DOHH2 (cell line): ENCODE measurements around the gene HBP1.

ENCODE experiments used
- H3F3A ChIP-seq: fragments of 200-600 bp; sonication (generic), shearing (Covaris generic); 2 replicates; pipeline ENCODE4 v1.6.0; 2016; ENCODE audit warnings: antibody characterized with exemption, mild to moderate bottlenecking; ENCODE audit not compliant: control insufficient read depth, insufficient read depth
- H3K27ac ChIP-seq: fragments of 200-600 bp; sonication (generic); 2 replicates; pipeline ENCODE4 v1.5.1; 2014; ENCODE audit warnings: low read depth, mild to moderate bottlenecking, low read length, moderate library complexity
- H3K27me3 ChIP-seq: fragments of 200-600 bp; sonication (generic); 2 replicates; pipeline ENCODE4 v1.6.1; 2014; ENCODE audit warnings: mild to moderate bottlenecking, low read length, mixed read lengths; ENCODE audit not compliant: control insufficient read depth
- H3K36me3 ChIP-seq: fragments of 200-600 bp; sonication (generic); 2 replicates; pipeline ENCODE4 v1.6.1; 2014; ENCODE audit warnings: mild to moderate bottlenecking, low read length, moderate library complexity, mixed read lengths; ENCODE audit not compliant: control insufficient read depth
- H3K4me1 ChIP-seq: fragments of 200-600 bp; sonication (generic); 2 replicates; pipeline ENCODE4 v1.6.1; 2014; ENCODE audit warnings: mild to moderate bottlenecking, low read length, mixed read lengths; ENCODE audit not compliant: control insufficient read depth
- H3K4me2 ChIP-seq: fragments of 200-600 bp; sonication (generic); 2 replicates; pipeline ENCODE4 v1.6.0; 2014; ENCODE audit warnings: mild to moderate bottlenecking, low read length, moderate library complexity
- H3K4me3 ChIP-seq: fragments of 200-600 bp; sonication (generic); 2 replicates; pipeline ENCODE4 v1.5.1; 2014; ENCODE audit warnings: mild to moderate bottlenecking, low read length, mixed read lengths
- H3K79me2 ChIP-seq: fragments of 200-600 bp; sonication (generic); 2 replicates; pipeline ENCODE4 v1.6.1; 2014; ENCODE audit warnings: mild to moderate bottlenecking, low read length, mixed read lengths; ENCODE audit not compliant: control insufficient read depth
- H3K9me2 ChIP-seq: fragments of 200-600 bp; sonication (generic); replicated peaks from 2 replicates; pipeline ENCODE4 v1.6.1; 2014; ENCODE audit warnings: mild to moderate bottlenecking, low read length, mixed read lengths; ENCODE audit not compliant: control insufficient read depth
- H3K9me3 ChIP-seq: fragments of 200-600 bp; sonication (generic); 2 replicates; pipeline ENCODE4 v1.6.1; 2014; ENCODE audit warnings: antibody characterized with exemption, low read length, mixed read lengths; ENCODE audit not compliant: control insufficient read depth, insufficient read depth
- H4K20me1 ChIP-seq: fragments of 200-600 bp; sonication (generic); 2 replicates; pipeline ENCODE4 v1.6.0; 2014; ENCODE audit warnings: low read depth, mild to moderate bottlenecking, antibody characterized with exemption, low read length, moderate library complexity; ENCODE audit not compliant: control insufficient read depth, insufficient read depth
- EZH2phosphoT487 ChIP-seq: fragments of 200-600 bp; sonication (generic); IDR thresholded peaks from 2 replicates; pipeline ENCODE4 v1.6.1; 2017; ENCODE audit warnings: borderline replicate concordance, mild to moderate bottlenecking, antibody characterized with exemption, low read length, moderate library complexity, mixed read lengths
- TF ChIP-seq, protein P1 (sequence below): fragments of 200-600 bp; sonication (generic); IDR thresholded peaks from one replicate; pipeline ENCODE4 v1.5.1; 2014; ENCODE audit warnings: antibody characterized with exemption, mild to moderate bottlenecking, low read depth, low read length; ENCODE audit not compliant: poor library complexity, severe bottlenecking

The HBP1 gene

GRCh38 chr7:107194052-107194451 lies 25.2 kb downstream of the HBP1 start:
- no peaks in the 10 kb centered on the region for H3K27me3 ChIP-seq
- no peak for TF ChIP-seq EZH2phosphoT487
- TF ChIP-seq, protein P1, sequence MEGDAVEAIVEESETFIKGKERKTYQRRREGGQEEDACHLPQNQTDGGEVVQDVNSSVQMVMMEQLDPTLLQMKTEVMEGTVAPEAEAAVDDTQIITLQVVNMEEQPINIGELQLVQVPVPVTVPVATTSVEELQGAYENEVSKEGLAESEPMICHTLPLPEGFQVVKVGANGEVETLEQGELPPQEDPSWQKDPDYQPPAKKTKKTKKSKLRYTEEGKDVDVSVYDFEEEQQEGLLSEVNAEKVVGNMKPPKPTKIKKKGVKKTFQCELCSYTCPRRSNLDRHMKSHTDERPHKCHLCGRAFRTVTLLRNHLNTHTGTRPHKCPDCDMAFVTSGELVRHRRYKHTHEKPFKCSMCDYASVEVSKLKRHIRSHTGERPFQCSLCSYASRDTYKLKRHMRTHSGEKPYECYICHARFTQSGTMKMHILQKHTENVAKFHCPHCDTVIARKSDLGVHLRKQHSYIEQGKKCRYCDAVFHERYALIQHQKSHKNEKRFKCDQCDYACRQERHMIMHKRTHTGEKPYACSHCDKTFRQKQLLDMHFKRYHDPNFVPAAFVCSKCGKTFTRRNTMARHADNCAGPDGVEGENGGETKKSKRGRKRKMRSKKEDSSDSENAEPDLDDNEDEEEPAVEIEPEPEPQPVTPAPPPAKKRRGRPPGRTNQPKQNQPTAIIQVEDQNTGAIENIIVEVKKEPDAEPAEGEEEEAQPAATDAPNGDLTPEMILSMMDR: no peak
- H3K79me2 ChIP-seq: no peaks in the 10 kb centered on the region
- no peak overlapping the region for H3K27ac ChIP-seq
- no peaks in the 10 kb centered on the region for H3F3A ChIP-seq
- H3K9me2 ChIP-seq: no peaks in the 10 kb centered on the region
- no peak overlapping the region for H3K4me3 ChIP-seq
- H3K4me1 ChIP-seq: no peaks in the 10 kb centered on the region
- no peaks in the 10 kb centered on the region for H3K9me3 ChIP-seq
- no peak overlapping the region for H3K4me2 ChIP-seq
- peaks cover 50% of the 10 kb centered on the region for H3K36me3 ChIP-seq
- no peaks in the 10 kb centered on the region for H4K20me1 ChIP-seq

- no peak overlapping the region for H3K27ac ChIP-seq
- peaks cover 43% of the 10 kb centered on the region for H3K36me3 ChIP-seq
- no peaks in the 10 kb centered on the region for H3K4me1 ChIP-seq
- TF ChIP-seq EZH2phosphoT487: no peak
- TF ChIP-seq, protein P1: no peak
- H3K9me3 ChIP-seq: no peaks in the 10 kb centered on the region
- H3K4me2 ChIP-seq: no peak overlapping the region
- H3K27me3 ChIP-seq: no peaks in the 10 kb centered on the region
- no peaks in the 10 kb centered on the region for H3K79me2 ChIP-seq
- no peak overlapping the region for H3K4me3 ChIP-seq
- no peaks in the 10 kb centered on the region for H3F3A ChIP-seq
- H3K9me2 ChIP-seq: no peaks in the 10 kb centered on the region
- H4K20me1 ChIP-seq: no peaks in the 10 kb centered on the region
Measured at GRCh38 chr7:107196834-107197610, 28.2 kb downstream of the HBP1 start.

GRCh38 chr7:107201795-107202450 lies 33.1 kb downstream of the HBP1 start:
- Histone ChIP-seq H3K4me3 (no peak overlapping the region), H3K36me3 (peaks cover 47% of the 10 kb centered on the region), H3K9me2 (no peaks in the 10 kb centered on the region), H4K20me1 (no peaks in the 10 kb centered on the region), H3K27ac (no peak overlapping the region), H3F3A (no peaks in the 10 kb centered on the region), H3K4me1 (no peaks in the 10 kb centered on the region), H3K27me3 (no peaks in the 10 kb centered on the region), H3K79me2 (no peaks in the 10 kb centered on the region), H3K4me2 (no peak overlapping the region), H3K9me3 (no peaks in the 10 kb centered on the region)
- TF ChIP-seq EZH2phosphoT487: no peak
- TF ChIP-seq, protein P1: peak; percentile 61
